Smooth muscle cell (in vitro differentiated cells): ENCODE results near the gene TOM1. TPM values are rescaled to one million over a fixed set of nuclear protein-coding genes. Genes with fewer than 3 reads are reported as not detected.

ENCODE experiments used
- DNase-seq: peaks from one replicate; lab custom pipeline; 2025; ENCODE audit not compliant: unreplicated experiment; lab: John Stamatoyannopoulos, UW
- H2AFZ ChIP-seq: fragments of 200-600 bp; sonication (generic); 2 replicates; pipeline ENCODE4 v1.6.0; 2016; ENCODE audit warnings: antibody characterized with exemption, low read depth, mild to moderate bottlenecking
- H3F3A ChIP-seq: fragments of 200-600 bp; sonication (generic); 2 replicates; pipeline ENCODE4 v1.6.0; 2017; ENCODE audit warnings: antibody characterized with exemption, low read depth
- H3K27ac ChIP-seq: fragments of 200-600 bp; sonication (generic); 2 replicates; pipeline ENCODE4 v1.5.1; 2016; ENCODE audit warnings: low read depth, mild to moderate bottlenecking
- H3K27me3 ChIP-seq: fragments of 200-600 bp; sonication (generic); 2 replicates; pipeline ENCODE4 v1.6.1; 2016; ENCODE audit warnings: low read depth, mild to moderate bottlenecking
- H3K36me3 ChIP-seq: fragments of 200-600 bp; sonication (generic); 2 replicates; pipeline ENCODE4 v1.5.1; 2016; ENCODE audit warnings: low read depth
- H3K4me1 ChIP-seq: fragments of 200-600 bp; sonication (generic); 2 replicates; pipeline ENCODE4 v1.5.1; 2016; ENCODE audit warnings: low read depth
- H3K4me2 ChIP-seq: fragments of 200-600 bp; sonication (generic); 2 replicates; pipeline ENCODE4 v1.6.0; 2016; ENCODE audit warnings: mild to moderate bottlenecking
- H3K4me3 ChIP-seq: fragments of 200-600 bp; sonication (generic); 2 replicates; pipeline ENCODE4 v1.5.1; 2016; ENCODE audit warnings: mild to moderate bottlenecking
- H3K79me2 ChIP-seq: fragments of 200-600 bp; sonication (generic); 2 replicates; pipeline ENCODE4 v1.6.0; 2016; ENCODE audit warnings: low read depth, mild to moderate bottlenecking
- H3K9ac ChIP-seq: fragments of 200-600 bp; sonication (generic); 2 replicates; pipeline ENCODE4 v1.6.0; 2016; ENCODE audit warnings: low read depth
- H3K9me3 ChIP-seq: fragments of 200-600 bp; sonication (generic); replicated peaks from 2 replicates; pipeline ENCODE4 v1.5.1; 2016; ENCODE audit warnings: low read depth
- H4K20me1 ChIP-seq: fragments of 200-600 bp; sonication (generic); 2 replicates; pipeline ENCODE4 v1.6.0; 2016; ENCODE audit warnings: low read depth
- WGBS: methylation state at CpG from one replicate; pipeline ENCODE4 v1.1.7; 2016; ENCODE audit warnings: low lambda C conversion rate; 5-methylcytosine and 5-hydroxymethylcytosine counted together
- polyA plus RNA-seq: library from polyadenylated mRNA; unstranded; fragments of >200 nt; fragmentation: Nextera tagmentation; extraction: Ambion mirVana; gene quantifications from 2 replicates; pipeline ENCODE4 v1.2.1, GENCODE V29; 2016
- total RNA-seq: library from RNA; depleted of rRNA; stranded (reverse); fragments of >200 nt; gene quantifications from 2 replicates; pipeline ENCODE4 v1.2.3, GENCODE V29; 2014
- TF ChIP-seq, protein P1 (sequence below): fragments of 200-600 bp; sonication (generic); IDR thresholded peaks from 2 replicates; pipeline ENCODE4 v1.5.1; 2017; ENCODE audit warnings: borderline replicate concordance, mild to moderate bottlenecking, antibody characterized with exemption; ENCODE audit not compliant: insufficient read depth, poor library complexity, severe bottlenecking

The TOM1 gene
- total and polyA plus RNA-seq, 2 experiments from 2014 or later: 86.1 to 127 TPM

DNA sequence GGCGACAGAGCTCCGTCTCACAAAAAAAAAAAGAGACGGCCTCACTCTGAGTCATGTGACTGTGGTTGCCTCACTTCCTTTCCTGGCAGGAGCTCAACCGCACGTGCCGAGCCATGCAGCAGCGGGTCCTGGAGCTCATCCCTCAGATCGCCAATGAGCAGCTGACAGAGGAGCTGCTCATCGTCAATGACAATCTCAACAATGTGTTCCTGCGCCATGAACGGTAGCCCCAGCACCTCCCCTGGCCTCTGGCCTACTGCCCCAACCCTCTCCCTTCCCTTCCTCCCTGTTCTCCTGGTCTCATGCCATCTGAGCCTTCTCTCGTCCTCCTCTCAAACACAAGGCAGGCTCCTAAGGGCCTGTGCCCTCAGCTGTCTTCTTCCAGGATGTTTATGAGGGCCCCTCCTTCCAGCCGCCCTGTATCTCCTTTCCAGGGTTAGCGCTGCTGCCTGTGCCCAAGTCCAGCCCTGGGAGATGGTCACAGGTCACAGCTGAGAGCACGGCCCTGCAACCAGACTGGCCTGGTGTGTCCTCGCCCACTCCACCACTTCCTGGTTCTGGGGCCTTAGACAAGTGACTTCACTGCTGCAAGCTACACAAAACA, 30.7 kb downstream of the TOM1 start:
- WGBS: 38% methylated on average over 16 of the region's 16 CpGs
- H3K4me2 ChIP-seq: no peak overlapping the region
- H3K36me3 ChIP-seq: peaks cover 14% of the 10 kb centered on the region
- no peaks in the 10 kb centered on the region for H3K79me2 ChIP-seq
- H3K9me3 ChIP-seq: no peaks in the 10 kb centered on the region
- no peak overlapping the region for H2AFZ ChIP-seq
- DNase-seq: no peak
- no peaks in the 10 kb centered on the region for H4K20me1 ChIP-seq
- H3K9ac ChIP-seq: no peak overlapping the region
- TF ChIP-seq, protein P1, sequence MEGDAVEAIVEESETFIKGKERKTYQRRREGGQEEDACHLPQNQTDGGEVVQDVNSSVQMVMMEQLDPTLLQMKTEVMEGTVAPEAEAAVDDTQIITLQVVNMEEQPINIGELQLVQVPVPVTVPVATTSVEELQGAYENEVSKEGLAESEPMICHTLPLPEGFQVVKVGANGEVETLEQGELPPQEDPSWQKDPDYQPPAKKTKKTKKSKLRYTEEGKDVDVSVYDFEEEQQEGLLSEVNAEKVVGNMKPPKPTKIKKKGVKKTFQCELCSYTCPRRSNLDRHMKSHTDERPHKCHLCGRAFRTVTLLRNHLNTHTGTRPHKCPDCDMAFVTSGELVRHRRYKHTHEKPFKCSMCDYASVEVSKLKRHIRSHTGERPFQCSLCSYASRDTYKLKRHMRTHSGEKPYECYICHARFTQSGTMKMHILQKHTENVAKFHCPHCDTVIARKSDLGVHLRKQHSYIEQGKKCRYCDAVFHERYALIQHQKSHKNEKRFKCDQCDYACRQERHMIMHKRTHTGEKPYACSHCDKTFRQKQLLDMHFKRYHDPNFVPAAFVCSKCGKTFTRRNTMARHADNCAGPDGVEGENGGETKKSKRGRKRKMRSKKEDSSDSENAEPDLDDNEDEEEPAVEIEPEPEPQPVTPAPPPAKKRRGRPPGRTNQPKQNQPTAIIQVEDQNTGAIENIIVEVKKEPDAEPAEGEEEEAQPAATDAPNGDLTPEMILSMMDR: no peak
- H3K27me3 ChIP-seq: no peaks in the 10 kb centered on the region
- H3K27ac ChIP-seq: no peak overlapping the region
- no peaks in the 10 kb centered on the region for H3F3A ChIP-seq
- no peak overlapping the region for H3K4me3 ChIP-seq
- no peaks in the 10 kb centered on the region for H3K4me1 ChIP-seq

- peaks cover 14% of the 10 kb centered on the region for H3K36me3 ChIP-seq
- no peak overlapping the region for H2AFZ ChIP-seq
- no peak overlapping the region for H3K9ac ChIP-seq
- no peak overlapping the region for H3K27ac ChIP-seq
- DNase-seq: no peak
- no peaks in the 10 kb centered on the region for H3K27me3 ChIP-seq
- H3K4me2 ChIP-seq: no peak overlapping the region
- H3F3A ChIP-seq: no peaks in the 10 kb centered on the region
- WGBS: 90% methylated on average over 6 of the region's 6 CpGs
- H3K4me3 ChIP-seq: no peak overlapping the region
- TF ChIP-seq, protein P1: no peak
- no peaks in the 10 kb centered on the region for H3K9me3 ChIP-seq
- H3K4me1 ChIP-seq: no peaks in the 10 kb centered on the region
- H4K20me1 ChIP-seq: no peaks in the 10 kb centered on the region
- H3K79me2 ChIP-seq: no peaks in the 10 kb centered on the region
Measured at GRCh38 chr22:35332278-35332677, 32.6 kb downstream of the TOM1 start.

GRCh38 chr22:35333220-35333619, 33.5 kb downstream of the TOM1 start:
- H3K36me3 ChIP-seq: peaks cover 14% of the 10 kb centered on the region
- H3F3A ChIP-seq: no peaks in the 10 kb centered on the region
- no peaks in the 10 kb centered on the region for H3K9me3 ChIP-seq
- H3K4me2 ChIP-seq: no peak overlapping the region
- no peaks in the 10 kb centered on the region for H3K27me3 ChIP-seq
- no peak overlapping the region for H3K4me3 ChIP-seq
- no peaks in the 10 kb centered on the region for H3K4me1 ChIP-seq
- H2AFZ ChIP-seq: no peak overlapping the region
- H4K20me1 ChIP-seq: no peaks in the 10 kb centered on the region
- no peak overlapping the region for H3K9ac ChIP-seq
- TF ChIP-seq, protein P1: no peak
- DNase-seq: no peak
- 95% methylated on average over 7 of the region's 7 CpGs for WGBS
- H3K27ac ChIP-seq: no peak overlapping the region
- H3K79me2 ChIP-seq: no peaks in the 10 kb centered on the region

DNA sequence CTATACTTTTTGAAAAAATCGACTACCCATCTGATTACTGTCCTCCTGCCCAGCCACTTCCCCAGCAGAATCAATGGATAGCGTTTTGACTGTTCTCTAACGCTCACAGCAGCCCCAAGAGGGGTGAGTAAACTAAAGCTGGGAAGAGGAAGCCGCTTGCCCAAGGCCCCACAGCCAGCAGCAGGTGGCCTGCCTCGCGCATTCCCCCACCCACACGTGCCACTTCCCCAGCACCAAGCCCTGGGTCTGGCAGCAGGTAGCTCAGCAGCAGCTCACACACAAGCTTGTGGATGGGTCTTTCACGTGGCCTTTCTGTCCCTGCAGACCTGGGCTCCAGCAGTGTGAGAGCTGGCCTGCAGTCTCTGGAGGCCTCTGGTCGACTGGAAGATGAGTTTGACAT, 34.3 kb downstream of the TOM1 start:
- no peaks in the 10 kb centered on the region for H3K9me3 ChIP-seq
- H2AFZ ChIP-seq: no peak overlapping the region
- no peak for DNase-seq
- no peaks in the 10 kb centered on the region for H3K27me3 ChIP-seq
- H4K20me1 ChIP-seq: no peaks in the 10 kb centered on the region
- no peak overlapping the region for H3K27ac ChIP-seq
- no peak overlapping the region for H3K9ac ChIP-seq
- peaks cover 14% of the 10 kb centered on the region for H3K36me3 ChIP-seq
- 88% methylated on average over 9 of the region's 9 CpGs for WGBS
- H3K4me3 ChIP-seq: no peak overlapping the region
- H3F3A ChIP-seq: no peaks in the 10 kb centered on the region
- H3K4me2 ChIP-seq: no peak overlapping the region
- no peaks in the 10 kb centered on the region for H3K79me2 ChIP-seq
- TF ChIP-seq, protein P1: no peak
- H3K4me1 ChIP-seq: no peaks in the 10 kb centered on the region
